Urothelium cell line (cell line): ENCODE measurements around the gene ZSCAN9.

Experiments used
- DNase-seq: peaks from one replicate; pipeline ENCODE4 v3.0.0; 2011; ENCODE audit warnings: low spot score, mixed read lengths
- FAIRE-seq: peaks from 2 replicates; lab custom pipeline; 2011; peaks lifted over from hg19 to GRCh38; lab: Jason Lieb, UNC

The ZSCAN9 gene

DNA sequence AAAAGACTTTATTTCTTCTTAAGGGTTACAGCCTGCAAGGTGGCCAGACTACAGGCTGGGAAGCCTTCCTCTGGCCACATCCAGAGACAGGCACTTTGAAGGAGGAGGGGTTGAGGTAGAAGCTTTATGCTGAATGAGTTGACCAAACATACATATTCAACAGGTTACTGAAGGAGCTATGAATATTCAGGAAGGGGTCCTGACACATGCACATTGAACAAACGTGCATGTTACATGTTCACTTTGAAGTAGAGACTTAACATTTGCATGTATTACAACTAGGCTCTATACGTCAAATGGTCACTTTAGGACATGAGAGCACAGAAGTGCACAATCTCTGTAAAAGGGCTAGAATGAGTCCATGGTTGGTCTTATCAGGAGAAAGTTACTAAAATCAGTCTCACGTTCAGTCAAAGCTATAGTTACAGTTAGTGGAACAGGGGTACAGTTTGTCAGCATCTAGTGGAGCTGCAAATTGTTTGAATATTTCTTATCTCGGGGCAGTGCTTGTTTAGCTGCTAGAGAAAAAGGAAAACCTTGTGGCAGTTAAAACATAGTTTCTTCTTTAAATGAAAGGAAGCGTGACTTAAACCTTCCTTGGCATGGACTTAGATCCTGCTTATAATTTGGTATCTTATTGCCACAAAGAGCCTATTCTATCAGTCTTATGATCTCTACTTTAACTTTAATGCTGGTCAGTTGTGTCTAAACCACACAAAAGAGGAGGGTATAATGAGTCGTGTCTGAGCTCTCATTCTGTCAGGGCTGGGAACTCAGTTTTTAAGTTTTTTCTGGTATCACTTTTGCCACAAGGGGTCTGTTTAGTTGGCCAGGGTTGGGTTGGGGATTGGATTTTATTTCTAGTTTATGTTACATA, 4.6 kb upstream of the ZSCAN9 start:
- FAIRE-seq = no peak
- DNase-seq = no peak

DNA sequence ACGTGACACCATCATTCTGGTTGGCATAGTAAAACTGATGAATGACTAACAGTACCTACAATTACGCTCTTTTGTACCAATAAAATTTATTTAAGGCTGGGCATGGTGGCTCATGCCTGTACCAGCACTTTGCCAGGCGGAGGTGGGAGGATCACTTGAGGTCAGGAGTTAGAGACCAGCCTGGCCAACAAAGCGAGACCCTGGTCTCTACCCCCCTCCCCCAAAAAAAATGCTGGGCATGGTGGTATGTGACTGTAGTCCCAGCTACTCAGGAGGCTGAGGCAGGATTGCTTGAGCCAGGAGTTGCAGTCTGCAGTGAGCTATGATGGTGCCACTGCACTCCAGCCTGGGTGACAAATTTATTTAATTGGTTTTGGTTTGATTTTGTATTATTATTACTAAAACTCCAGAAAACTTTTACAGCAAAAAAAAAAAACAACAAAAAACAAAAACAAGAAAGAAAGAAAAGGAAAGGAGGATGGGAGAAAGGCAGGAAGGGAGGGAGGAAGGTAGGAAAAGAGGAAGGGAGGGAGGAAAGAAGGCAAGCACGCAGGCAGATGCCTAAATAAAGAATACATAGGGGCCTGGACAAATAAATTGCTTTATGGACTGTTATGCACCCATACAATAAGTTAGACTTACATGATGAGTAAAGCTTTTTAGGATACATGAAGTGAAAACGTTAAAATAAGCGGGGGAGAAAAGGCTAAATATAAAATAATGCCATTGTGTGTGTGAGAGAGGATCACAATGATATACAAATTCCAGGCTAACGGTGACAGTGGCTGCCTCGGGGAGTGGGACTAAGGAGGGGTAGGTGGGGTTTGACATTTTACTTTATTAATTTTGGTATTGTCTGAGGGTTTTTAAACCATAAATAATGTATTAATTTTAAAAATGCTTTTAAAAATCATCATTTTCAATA, 682 bp upstream of the ZSCAN9 start:
- DNase-seq (no peak), FAIRE-seq (no peak)

DNA sequence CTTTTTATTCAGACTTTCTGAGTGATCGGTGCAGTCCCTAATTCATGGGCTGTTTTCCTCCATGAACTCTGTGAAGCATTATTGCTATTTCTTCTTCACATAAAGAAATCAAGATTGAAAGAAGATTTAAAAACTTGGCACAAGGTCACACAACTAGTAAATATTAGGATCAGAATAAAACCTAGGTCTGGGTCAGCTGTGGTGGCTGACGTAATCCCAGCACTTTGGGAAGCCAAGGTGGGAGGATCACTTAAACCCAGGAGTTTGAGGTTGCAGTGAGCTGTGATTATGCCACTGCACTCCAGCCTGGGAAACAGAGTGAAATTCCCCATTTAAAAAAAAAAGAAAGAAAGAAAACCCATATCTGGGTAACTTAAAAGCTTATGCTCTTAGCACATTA, 1.4 kb downstream of the ZSCAN9 start:
- no peak for FAIRE-seq
- no peak for DNase-seq

- DNase-seq (no peak), FAIRE-seq (no peak)
Observed at GRCh38 chr6:28232785-28233184, 7.7 kb downstream of the ZSCAN9 start.

DNA sequence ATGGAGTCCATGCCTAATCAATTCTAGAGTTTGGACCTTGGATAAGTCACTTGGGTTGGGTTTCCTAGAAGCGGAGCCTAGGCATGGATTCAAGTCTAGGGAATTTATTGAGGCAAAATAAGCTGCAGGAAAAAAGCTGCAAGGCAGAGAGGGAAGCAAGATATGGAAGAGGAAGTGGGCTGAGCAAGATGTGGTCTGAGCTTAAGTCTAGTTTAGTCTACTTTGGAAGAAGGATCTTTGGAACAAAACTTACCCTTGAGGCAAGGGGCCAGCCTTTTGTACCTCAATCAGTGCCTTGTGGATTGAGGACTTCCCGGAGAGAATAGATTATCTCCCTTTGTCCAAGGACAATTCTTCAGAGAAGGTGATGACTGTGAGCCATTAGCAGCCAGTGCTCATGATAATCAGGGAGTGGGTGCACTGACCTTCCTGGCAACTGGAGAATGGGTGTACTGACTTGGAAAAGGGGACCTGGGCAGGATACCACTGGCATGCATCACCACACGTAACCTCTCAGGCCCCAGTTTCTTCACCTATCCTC, 10.9 kb downstream of the ZSCAN9 start:
- no peak for FAIRE-seq

GRCh38 chr6:28239636-28240035, 14.6 kb downstream of the ZSCAN9 start:
- DNase-seq (no peak), FAIRE-seq (no peak)

More for the DNA sequence above, 10.9 kb downstream of the ZSCAN9 start:
- DNase-seq = no peak

DNA sequence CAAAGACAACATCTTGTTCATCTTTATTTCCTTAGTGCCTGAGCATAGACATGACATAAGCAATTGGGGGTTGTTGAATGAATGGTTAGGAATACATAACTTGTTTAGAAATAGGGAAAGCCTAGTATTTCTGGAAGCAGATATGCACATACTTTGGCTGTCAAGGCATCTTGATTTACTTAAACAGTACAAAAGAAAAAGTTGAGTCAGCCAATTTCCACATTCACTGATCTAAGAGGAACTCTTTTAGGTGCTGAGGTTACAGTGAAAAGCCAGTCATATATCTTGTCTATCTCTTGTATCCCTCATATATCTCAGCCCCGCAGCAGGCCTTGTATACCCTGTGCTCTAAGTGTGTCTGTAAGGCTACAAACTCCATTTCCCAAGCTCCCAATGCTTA, 15.4 kb downstream of the ZSCAN9 start:
- FAIRE-seq (no peak), DNase-seq (no peak)

DNA sequence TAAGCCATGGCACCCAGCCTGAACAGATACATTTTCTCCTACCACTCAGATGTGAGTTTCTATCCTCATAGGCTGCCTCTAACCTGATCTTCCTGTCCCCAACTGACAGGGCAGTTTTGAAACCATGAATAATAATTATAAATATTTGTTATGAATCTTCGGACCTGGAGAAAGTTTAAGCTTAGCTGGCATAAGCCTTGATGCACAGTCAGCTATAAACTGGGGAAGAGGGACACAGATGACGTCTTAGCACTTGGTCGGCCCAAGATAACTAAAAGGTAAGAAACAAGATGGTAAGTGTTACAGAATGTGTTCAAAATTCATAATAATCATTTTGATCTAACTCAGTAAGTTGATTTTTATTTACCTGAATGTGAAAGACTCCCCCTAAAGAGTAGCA, 18.9 kb downstream of the ZSCAN9 start:
- DNase-seq (no peak), FAIRE-seq (no peak)

GRCh38 chr6:28245206-28245941, 20.3 kb downstream of the ZSCAN9 start:
- FAIRE-seq (no peak), DNase-seq (no peak)

DNA sequence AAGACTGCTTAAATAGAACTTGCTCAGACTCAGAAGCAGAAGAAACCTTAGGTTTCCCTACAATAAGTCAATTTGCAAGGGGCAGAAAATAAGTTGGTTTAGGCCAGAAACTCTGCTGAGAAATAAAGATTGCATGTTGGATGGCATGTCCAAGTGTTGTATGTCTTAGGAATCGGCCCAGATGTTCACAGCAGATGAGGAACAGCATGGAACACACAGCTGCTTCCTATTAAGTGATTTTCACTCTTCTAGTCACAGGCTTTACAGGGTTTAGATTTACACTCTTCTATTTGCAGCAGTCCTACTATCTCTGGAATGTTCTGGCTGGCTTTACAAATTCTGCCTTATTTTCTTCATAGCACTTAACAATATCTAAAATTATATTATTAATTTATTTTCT, 23.8 kb downstream of the ZSCAN9 start:
- DNase-seq (no peak), FAIRE-seq (no peak)

GRCh38 chr6:28250747-28251146, 25.7 kb downstream of the ZSCAN9 start:
- DNase-seq (no peak), FAIRE-seq (no peak)

- peak; percentile 16 for DNase-seq
- no peak for FAIRE-seq
Observed at GRCh38 chr6:28251661-28252008, 26.6 kb downstream of the ZSCAN9 start.

DNA sequence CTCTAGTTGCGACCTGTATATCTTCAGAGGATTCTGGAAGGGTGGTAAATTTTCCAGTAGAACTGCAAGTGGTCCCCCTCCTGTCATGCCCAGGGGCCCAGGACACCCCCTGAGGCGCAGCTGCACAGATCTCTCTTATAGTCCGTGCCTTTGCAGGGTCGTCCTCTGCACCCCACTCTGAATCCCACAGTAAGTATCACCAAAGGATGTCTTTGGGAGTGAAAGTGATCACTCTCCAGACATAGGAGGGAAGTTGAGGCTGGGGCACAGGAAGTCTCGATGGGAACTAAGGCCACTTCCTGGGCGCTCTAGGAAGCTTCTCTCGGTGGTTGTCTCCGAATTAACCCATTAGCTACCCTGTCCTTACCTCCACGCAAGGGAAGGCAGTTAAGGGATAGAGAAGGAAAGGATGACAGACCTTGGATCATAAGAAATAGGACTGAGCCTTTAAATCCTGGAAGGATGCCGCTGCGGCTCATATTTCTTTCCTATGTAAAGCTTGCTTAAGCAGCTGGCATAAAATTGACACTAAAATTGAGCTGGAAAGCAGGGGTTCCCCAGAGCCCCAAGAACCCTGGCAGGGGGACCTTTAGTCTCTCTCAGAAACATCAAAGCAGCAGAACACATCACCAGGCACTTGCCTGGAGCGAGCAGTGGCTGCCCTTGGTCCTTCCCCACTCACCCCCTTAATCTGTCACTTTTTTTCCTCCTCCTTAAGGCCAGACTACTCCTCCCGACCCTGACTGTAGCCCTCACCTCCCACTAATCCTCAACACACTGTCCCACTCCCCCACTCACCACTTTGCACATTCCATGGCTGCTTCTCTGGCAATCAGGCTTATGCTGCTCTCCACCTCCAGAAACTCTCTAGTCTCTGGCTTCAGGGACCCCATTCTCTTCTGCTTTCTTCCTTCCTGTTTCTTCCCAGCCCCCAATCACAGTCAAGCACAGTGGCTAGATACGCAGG, 27.2 kb downstream of the ZSCAN9 start, which contains the start of gene ZKSCAN4:
Gene ZKSCAN4 (minus strand): TSS at position 261 of the 967 bp plus-strand sequence. CDS start 289 bp downstream, outside the sequence.
- DNase-seq = peak; percentile 86
- no peak for FAIRE-seq

DNA sequence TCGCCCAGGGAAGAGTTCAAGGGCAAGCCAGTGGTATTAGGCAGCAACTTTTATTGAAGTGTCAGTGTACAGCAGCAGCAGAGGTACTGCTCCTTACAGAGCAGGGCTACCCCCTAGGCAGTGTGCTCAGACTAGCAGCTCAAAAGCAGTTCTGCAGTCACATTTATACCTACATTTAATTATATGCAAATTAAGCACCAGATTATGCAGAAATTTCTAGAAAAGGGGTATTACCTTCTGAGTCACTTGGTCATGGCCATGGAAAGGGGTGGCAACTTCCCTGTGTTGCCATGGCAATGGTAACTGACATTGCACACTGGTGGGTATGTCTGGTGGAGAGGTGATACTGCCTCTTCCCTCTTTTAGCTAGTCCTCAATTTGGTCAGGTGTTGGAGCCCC, 29.0 kb downstream of the ZSCAN9 start:
- FAIRE-seq (no peak), DNase-seq (no peak)

GRCh38 chr6:28257042-28257441, 32.0 kb downstream of the ZSCAN9 start:
- DNase-seq (no peak), FAIRE-seq (no peak)

- no peak for FAIRE-seq
Observed at GRCh38 chr6:28258877-28259777, 34.1 kb downstream of the ZSCAN9 start, which contains the start of gene NKAPL. TSS of gene NKAPL (plus strand) at chr6:28259297. CDS start at chr6:28259372, 75 bp downstream.

DNA sequence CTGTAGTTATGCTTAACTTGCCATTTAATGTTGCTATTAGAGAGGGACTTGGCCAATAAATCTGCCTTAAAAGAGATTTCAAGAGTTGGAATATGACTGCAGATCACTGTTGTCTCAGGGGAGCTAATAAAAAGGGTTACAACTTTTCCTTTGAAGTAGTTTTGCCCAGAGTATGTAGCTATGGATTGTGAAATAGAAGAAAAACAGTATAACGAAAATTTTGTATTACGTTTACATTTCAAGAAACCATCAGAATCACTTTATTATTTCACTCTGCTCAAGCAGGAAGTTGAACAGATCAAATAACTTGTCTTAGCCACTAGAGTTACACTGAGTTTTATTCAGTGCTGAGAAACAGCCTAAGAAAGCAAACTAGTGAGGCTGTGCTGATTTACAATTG, 38.8 kb downstream of the ZSCAN9 start:
- DNase-seq (no peak), FAIRE-seq (no peak)

More at GRCh38 chr6:28258877-28259777, 34.1 kb downstream of the ZSCAN9 start, which contains the start of gene NKAPL:
- no peak for DNase-seq

DNA sequence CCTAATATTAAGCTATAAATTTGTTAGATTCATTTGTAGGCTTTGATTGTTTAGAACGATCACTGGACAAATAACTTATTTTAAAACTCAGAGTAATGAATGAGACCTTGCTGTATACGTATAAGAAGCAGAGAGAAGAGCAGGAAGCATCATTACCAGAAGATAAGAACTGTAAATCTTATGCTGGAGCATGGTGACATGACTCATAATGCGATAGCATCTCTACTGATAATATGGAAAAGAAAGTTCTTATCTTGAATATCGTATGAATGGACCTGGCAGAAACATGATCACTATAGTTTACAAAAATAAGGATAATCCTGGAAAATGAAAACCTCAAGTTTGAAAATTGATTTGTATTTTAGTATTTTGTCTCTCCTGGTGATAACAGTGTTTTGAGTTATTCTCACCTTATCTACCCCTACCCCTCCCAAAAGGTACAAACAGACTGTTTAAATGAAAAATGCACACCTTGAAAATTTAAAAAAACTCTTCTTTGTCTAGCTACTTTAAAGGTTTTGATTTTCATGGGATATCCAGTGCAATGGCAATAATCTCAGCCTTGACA, 39.8 kb downstream of the ZSCAN9 start:
- FAIRE-seq (no peak), DNase-seq (no peak)
